ENCODE results near the gene SGSM2. TPM values are rescaled to one million over a fixed set of nuclear protein-coding genes. Genes with fewer than 3 reads are reported as not detected.

SGSM2 gene
- total and polyA plus RNA-seq, 3 experiments from 2014 or later: 16.3 to 43.1 (median 39.8) TPM

DNA sequence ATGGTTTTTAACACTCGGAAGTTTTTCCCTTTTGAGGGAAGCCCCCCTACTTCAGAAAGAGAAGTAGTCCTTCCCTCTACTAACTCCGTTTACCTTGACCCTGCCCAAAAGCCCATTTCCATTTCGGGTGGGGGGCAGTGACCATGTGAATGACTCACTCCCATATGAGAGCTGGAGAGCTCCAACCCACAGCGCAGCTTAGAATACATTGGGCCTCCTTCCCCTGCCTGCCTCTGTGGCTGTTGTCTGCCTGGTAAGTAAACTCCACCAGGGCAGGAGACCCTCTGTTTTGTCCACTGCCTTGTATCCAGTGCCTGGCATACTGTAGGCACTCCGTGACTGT lies 985 bp downstream of the SGSM2 start:
- peak overlapping the region; percentile 54 for H3K27ac ChIP-seq (ENCODE audit: low read depth, low read length)
- H3K27ac Mint-ChIP-seq: peak overlapping the region; percentile 80 to 93 (median 88)
- H3K27me3 Mint-ChIP-seq: no peaks in the 10 kb centered on the region

DNA sequence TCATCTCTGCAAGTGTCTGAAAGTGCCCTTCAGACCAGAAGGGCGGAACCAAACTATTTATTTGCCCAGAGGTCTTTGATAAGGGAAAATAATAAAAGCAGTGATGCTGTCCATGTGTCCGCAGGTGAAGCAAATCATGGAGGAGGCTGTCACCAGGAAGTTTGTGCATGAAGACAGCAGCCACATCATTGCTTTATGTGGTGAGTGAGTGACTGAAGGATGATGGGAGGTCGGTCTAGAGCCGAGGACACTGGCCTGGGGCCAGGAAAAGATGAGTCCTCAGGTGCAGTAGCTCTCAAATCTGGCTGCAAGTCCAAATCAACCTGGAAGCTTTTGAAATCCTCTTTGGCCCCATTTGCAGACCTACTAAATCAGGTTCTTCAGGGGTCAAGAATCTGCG lies 6.1 kb downstream of the SGSM2 start:
- Mint-ChIP-seq H3K4me1 (peaks cover 14 to 38% (median 15%) of the 10 kb centered on the region in 3 donors), H3K27ac (peak overlapping the region in 3 of 8 donors; percentile 27 to 81 (median 80)), H3K27me3 (no peaks in the 10 kb centered on the region), H3K9me3 (no peaks in the 10 kb centered on the region), H3K4me3 (peak overlapping the region in 2 of 7 donors; percentile 24 to 42), H3K36me3 (peaks cover 0 to 44% (median 2%) of the 10 kb centered on the region in 3 donors)
- POLR2A ChIA-PET: interaction anchor here (0.7 kb wide), 1 partner anchor 1089 kb away, joined by 4 read pairs; no protein-coding TSS in a partner anchor
- peak in 2 of 5 donors; percentile 20 to 78 for DNase-seq
- peaks cover 1% of the 10 kb centered on the region for H3K4me1 ChIP-seq (ENCODE audit: insufficient read depth, low read length)
- H3K27ac ChIP-seq (ENCODE audit: low read depth, low read length): no peak overlapping the region
- CTCF ChIA-PET: interaction anchor here (1.7 kb wide), 1 partner anchor 9 kb away, joined by 6 read pairs; no protein-coding TSS in a partner anchor
- no peaks in the 10 kb centered on the region for H3K27me3 ChIP-seq (ENCODE audit: insufficient read depth, low read length, poor library complexity, severe bottlenecking)
- H3K36me3 ChIP-seq (ENCODE audit: insufficient read depth, low read length): peaks cover 13% of the 10 kb centered on the region
- no peaks in the 10 kb centered on the region for H3K9me3 ChIP-seq (ENCODE audit: low read length)
- H3K4me3 ChIP-seq (ENCODE audit: low read length): no peak overlapping the region

More for the DNA sequence above, 985 bp downstream of the SGSM2 start:
- peaks cover 20% of the 10 kb centered on the region for H3K4me1 ChIP-seq (ENCODE audit: insufficient read depth, low read length)
- Mint-ChIP-seq H3K9me3 (no peaks in the 10 kb centered on the region), H3K36me3 (peaks cover 3 to 22% (median 7%) of the 10 kb centered on the region in 3 donors), H3K4me1 (peaks cover 34 to 48% (median 34%) of the 10 kb centered on the region in 3 donors), H3K4me3 (peak overlapping the region; percentile 83 to 93 (median 89))
- POLR2A ChIA-PET: interaction anchor here (0.7 to 3.4 kb wide), 4 partner anchors 14 to 62 kb away, joined by 3 to 24 read pairs (median 6); partner anchors contain the start of genes MNT, SMG6 and SRR
- no peak for DNase-seq
- no peaks in the 10 kb centered on the region for H3K27me3 ChIP-seq (ENCODE audit: insufficient read depth, low read length, poor library complexity, severe bottlenecking)
- H3K9me3 ChIP-seq (ENCODE audit: low read length): no peaks in the 10 kb centered on the region
- peak overlapping the region; percentile 56 for H3K4me3 ChIP-seq (ENCODE audit: low read length)
- peaks cover 24% of the 10 kb centered on the region for H3K36me3 ChIP-seq (ENCODE audit: insufficient read depth, low read length)
- CTCF ChIA-PET: interaction anchor here (1.3 to 3.4 kb wide), 4 partner anchors 10 to 281 kb away, joined by 6 to 18 read pairs (median 8); no protein-coding TSS in a partner anchor

DNA sequence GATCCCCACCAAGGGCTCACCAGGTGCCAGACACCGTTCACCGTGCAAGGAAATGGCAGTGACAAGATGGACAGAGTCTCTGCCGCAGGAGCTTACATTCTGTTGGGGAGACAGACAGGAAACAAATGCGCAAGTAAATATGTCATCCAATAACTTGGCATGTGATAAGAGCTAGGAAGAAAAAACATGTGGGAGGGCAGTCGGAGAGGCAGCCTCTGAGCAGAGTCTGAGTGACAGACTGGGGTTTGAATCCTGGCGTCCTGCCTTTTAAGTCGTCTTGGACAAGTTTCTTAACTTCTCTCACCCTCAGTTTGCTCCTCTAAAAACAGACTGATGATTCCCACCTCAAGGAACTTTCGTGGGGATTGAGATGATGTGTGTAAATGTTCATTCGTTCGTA lies 7.2 kb downstream of the SGSM2 start:
- Mint-ChIP-seq H3K36me3 (peaks cover 0 to 45% (median 2%) of the 10 kb centered on the region in 3 donors), H3K9me3 (no peaks in the 10 kb centered on the region), H3K4me1 (peaks cover 9 to 31% (median 12%) of the 10 kb centered on the region in 3 donors), H3K27ac (no peak overlapping the region), H3K27me3 (no peaks in the 10 kb centered on the region), H3K4me3 (no peak overlapping the region)
- H3K9me3 ChIP-seq (ENCODE audit: low read length): no peaks in the 10 kb centered on the region
- no peaks in the 10 kb centered on the region for H3K4me1 ChIP-seq (ENCODE audit: insufficient read depth, low read length)
- H3K36me3 ChIP-seq (ENCODE audit: insufficient read depth, low read length): peaks cover 13% of the 10 kb centered on the region
- CTCF ChIA-PET: interaction anchor here (1.7 kb wide), 1 partner anchor 8 kb away, joined by 6 read pairs; no protein-coding TSS in a partner anchor
- no peak overlapping the region for H3K27ac ChIP-seq (ENCODE audit: low read depth, low read length)
- POLR2A ChIA-PET: no interaction called here
- DNase-seq: no peak
- H3K4me3 ChIP-seq (ENCODE audit: low read length): no peak overlapping the region
- H3K27me3 ChIP-seq (ENCODE audit: insufficient read depth, low read length, poor library complexity, severe bottlenecking): no peaks in the 10 kb centered on the region

DNA sequence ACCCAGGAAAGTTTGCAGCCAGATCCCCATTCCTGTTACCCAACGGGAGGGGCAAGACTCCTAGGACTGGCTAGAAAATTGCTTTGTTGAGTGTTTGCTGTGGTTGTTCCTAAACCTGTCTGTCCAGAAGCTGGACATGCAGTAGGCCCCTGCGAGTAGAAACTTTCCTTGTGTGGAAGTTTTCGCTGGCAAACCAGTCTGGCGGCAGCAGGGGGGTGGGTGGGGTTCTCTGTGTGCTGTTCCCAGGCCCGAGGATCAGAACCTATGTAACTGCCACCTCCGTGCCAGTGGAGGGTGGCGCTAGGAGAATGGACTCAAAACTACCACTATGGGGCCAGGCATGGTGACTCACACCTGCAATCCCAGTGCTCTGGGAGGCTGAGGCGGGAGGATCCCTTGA lies 9.2 kb downstream of the SGSM2 start:
- Histone ChIP-seq H3K27me3 (ENCODE audit: insufficient read depth, low read length, poor library complexity, severe bottlenecking) (no peaks in the 10 kb centered on the region), H3K4me3 (ENCODE audit: low read length) (no peak overlapping the region), H3K4me1 (ENCODE audit: insufficient read depth, low read length) (no peaks in the 10 kb centered on the region), H3K36me3 (ENCODE audit: insufficient read depth, low read length) (peaks cover 13% of the 10 kb centered on the region), H3K27ac (ENCODE audit: low read depth, low read length) (no peak overlapping the region), H3K9me3 (ENCODE audit: low read length) (no peaks in the 10 kb centered on the region)
- H3K27me3 Mint-ChIP-seq: no peaks in the 10 kb centered on the region
- CTCF ChIA-PET: no interaction called here
- H3K4me1 Mint-ChIP-seq: peaks cover 6 to 24% (median 9%) of the 10 kb centered on the region in 3 donors
- H3K9me3 Mint-ChIP-seq: no peaks in the 10 kb centered on the region
- no peak overlapping the region for H3K4me3 Mint-ChIP-seq
- no peak for DNase-seq
- H3K36me3 Mint-ChIP-seq: peaks cover 0 to 44% (median 5%) of the 10 kb centered on the region in 3 donors
- POLR2A ChIA-PET: no interaction called here
- no peak overlapping the region for H3K27ac Mint-ChIP-seq

DNA sequence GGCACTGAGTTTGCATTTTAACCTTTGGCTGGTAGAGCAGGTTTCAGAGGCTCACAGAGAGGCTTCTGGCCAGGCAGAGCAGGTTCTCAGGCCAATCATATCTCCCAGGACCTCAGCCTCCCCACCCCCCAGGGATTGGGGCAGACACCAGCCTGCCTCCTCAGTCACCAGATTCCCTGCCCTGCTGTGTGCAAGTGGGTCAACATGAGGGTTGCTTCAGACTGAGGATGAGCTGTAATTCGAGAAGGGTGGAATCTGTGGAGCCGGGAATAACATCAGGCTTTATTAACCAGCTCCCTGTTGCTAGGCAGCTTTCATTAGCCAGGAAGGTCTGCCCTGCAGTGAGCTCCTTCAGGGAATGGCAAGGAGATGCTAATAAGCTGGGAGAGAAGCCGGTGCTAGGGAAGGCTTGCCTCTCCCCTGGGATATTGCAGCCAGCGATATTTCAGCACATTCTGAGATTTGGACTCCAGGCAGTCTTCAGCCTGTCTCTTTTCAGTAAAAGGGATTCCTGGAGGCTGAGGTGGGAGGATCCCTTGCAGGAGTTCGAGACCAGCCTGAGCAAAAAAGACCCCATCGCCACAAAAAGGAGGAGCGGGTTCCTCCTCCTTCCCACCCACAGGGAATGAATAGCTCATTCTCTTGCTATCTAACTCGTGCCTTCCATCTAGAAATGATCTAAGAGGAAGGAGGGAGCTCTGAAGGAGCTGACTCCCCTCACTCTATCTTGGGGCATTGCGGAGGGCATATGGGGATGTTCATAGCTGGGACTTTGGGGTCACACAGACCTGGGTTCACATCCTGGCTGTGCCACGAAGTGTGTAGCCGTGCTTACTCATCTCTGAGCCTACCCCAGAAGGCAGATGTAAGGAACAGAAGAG lies 10.7 kb downstream of the SGSM2 start:
- DNase-seq: no peak
- Histone ChIP-seq H3K36me3 (ENCODE audit: insufficient read depth, low read length) (peaks cover 11% of the 10 kb centered on the region), H3K4me1 (ENCODE audit: insufficient read depth, low read length) (peaks cover 2% of the 10 kb centered on the region), H3K9me3 (ENCODE audit: low read length) (no peaks in the 10 kb centered on the region), H3K27ac (ENCODE audit: low read depth, low read length) (no peak overlapping the region), H3K4me3 (ENCODE audit: low read length) (no peak overlapping the region), H3K27me3 (ENCODE audit: insufficient read depth, low read length, poor library complexity, severe bottlenecking) (no peaks in the 10 kb centered on the region)
- CTCF ChIA-PET: interaction anchor here (1.4 to 1.6 kb wide), 2 partner anchors 9 to 34 kb away, joined by 5 to 8 read pairs; no protein-coding TSS in a partner anchor
- no peak overlapping the region for H3K4me3 Mint-ChIP-seq
- peaks cover 0 to 34% (median 2%) of the 10 kb centered on the region in 3 donors for H3K36me3 Mint-ChIP-seq
- no peaks in the 10 kb centered on the region for H3K27me3 Mint-ChIP-seq
- H3K9me3 Mint-ChIP-seq: no peaks in the 10 kb centered on the region
- H3K27ac Mint-ChIP-seq: peak overlapping the region in 1 of 8 donors; percentile 65
- POLR2A ChIA-PET: interaction anchor here (1.0 kb wide), 1 partner anchor 12 kb away, joined by 3 read pairs; the partner anchor contains the start of gene TSR1
- H3K4me1 Mint-ChIP-seq: peaks cover 7 to 18% (median 9%) of the 10 kb centered on the region in 3 donors

DNA sequence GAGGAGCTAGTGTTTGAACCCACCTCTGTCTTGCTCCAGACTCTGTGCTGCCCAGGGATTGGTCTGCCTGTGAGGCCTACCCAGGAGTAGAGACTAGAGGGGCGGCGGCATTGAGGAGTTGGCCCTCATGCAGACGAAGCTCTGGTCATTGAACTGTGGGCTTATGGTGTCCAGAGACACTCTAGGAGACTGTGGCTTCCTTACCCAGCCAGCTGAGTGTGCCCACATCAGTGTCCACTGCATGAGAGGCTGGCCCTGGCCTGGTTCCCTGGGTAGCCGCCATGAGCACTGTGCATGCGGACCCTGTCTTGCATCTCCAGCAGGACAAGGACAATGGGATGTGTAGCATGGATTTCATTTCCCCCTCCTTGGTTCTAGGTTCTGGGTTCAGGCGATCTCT lies 14.0 kb downstream of the SGSM2 start:
- POLR2A ChIA-PET: no interaction called here
- Histone ChIP-seq H3K9me3 (ENCODE audit: low read length) (no peaks in the 10 kb centered on the region), H3K36me3 (ENCODE audit: insufficient read depth, low read length) (no peaks in the 10 kb centered on the region), H3K4me1 (ENCODE audit: insufficient read depth, low read length) (peaks cover 19% of the 10 kb centered on the region), H3K27me3 (ENCODE audit: insufficient read depth, low read length, poor library complexity, severe bottlenecking) (no peaks in the 10 kb centered on the region), H3K27ac (ENCODE audit: low read depth, low read length) (no peak overlapping the region), H3K4me3 (ENCODE audit: low read length) (no peak overlapping the region)
- no peak for DNase-seq
- H3K36me3 Mint-ChIP-seq: peaks cover 0 to 8% (median 2%) of the 10 kb centered on the region in 3 donors
- H3K4me1 Mint-ChIP-seq: peaks cover 17 to 22% (median 18%) of the 10 kb centered on the region in 3 donors
- no peak overlapping the region for H3K27ac Mint-ChIP-seq
- no peaks in the 10 kb centered on the region for H3K27me3 Mint-ChIP-seq
- CTCF ChIA-PET: interaction anchor here (1.0 to 3.8 kb wide), 4 partner anchors 15 to 296 kb away, joined by 3 to 20 read pairs (median 7); partner anchors contain the start of genes HIC1 and TSR1
- H3K4me3 Mint-ChIP-seq: no peak overlapping the region
- H3K9me3 Mint-ChIP-seq: no peaks in the 10 kb centered on the region

DNA sequence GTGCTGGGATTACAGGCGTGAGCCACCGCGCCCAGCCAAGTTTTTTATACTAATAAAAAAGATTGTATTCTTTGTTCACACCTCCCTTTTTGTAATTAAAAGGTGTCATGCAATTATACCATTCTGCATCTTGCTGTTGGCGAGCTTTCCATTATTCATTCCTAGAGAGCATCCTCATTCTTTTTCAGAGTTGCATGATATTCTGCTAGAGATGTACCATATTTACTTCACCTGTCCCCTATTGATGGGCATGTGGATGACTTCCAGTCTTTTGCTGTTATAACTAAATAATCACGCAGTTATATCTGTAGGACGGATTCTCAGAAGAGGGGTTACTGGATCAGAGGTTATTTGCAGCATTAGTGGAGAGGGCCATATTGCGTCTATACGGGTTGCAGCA lies 17.0 kb downstream of the SGSM2 start:
- Mint-ChIP-seq H3K27ac (peak overlapping the region; percentile 80 to 98 (median 90)), H3K4me3 (peak overlapping the region in 5 of 7 donors; percentile 15 to 88 (median 77)), H3K36me3 (peaks cover 0 to 8% (median 2%) of the 10 kb centered on the region in 3 donors), H3K4me1 (peaks cover 16 to 22% (median 18%) of the 10 kb centered on the region in 3 donors), H3K9me3 (no peaks in the 10 kb centered on the region), H3K27me3 (no peaks in the 10 kb centered on the region)
- POLR2A ChIA-PET: interaction anchor here (0.7 to 0.9 kb wide), 2 partner anchors 37 to 822 kb away, joined by 3 to 5 read pairs; no protein-coding TSS in a partner anchor
- H3K4me1 ChIP-seq (ENCODE audit: insufficient read depth, low read length): peaks cover 19% of the 10 kb centered on the region
- no peaks in the 10 kb centered on the region for H3K36me3 ChIP-seq (ENCODE audit: insufficient read depth, low read length)
- CTCF ChIA-PET: interaction anchor here (1.2 to 3.8 kb wide), 6 partner anchors 18 to 299 kb away, joined by 3 to 20 read pairs (median 6); partner anchors contain the start of genes HIC1 and TSR1
- H3K4me3 ChIP-seq (ENCODE audit: low read length): no peak overlapping the region
- DNase-seq: no peak
- H3K27me3 ChIP-seq (ENCODE audit: insufficient read depth, low read length, poor library complexity, severe bottlenecking): no peaks in the 10 kb centered on the region
- no peaks in the 10 kb centered on the region for H3K9me3 ChIP-seq (ENCODE audit: low read length)
- no peak overlapping the region for H3K27ac ChIP-seq (ENCODE audit: low read depth, low read length)
